Measurements from ENCODE around the gene HS6ST1.

DNA sequence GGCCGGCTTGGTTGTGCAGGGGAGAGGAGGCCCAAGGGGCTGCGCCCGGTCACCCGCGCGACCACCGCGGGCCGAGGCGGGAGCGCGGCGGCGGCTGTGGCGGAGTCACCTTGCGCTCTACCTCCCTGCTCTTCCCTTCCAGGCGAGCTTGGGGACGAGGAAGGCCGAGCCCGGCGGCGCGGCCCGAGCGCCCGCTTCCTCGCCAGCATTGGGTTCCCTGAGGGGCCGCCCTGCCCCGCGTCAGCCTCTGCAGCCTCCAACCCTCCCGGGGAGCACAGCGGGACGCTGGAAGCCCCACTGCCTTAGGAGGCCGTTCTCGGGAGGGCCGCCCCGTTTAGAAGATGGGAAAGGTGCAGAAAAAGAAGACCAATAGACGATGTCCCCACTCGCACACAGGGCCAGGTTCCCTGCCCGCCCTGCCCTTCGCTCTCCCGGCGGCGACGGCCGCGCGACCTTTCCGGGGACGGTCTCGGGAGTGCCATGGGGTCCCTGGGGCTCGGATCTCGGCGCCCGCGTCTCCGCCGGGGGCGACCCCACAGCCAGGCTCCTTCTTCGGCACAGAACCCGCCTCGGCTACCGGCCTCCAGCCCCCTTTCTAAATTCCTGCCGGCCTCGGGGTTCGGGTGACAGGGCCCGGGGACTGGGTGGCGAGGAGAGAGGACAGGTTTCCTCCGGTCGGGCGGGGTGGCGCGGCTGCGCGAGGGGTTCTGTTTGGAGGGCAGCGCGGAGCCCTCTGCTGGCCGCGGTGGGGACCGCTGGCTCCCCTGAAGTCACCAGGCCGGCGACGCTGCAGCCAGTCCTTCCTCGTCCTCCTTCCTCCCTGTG, 85.5 kb downstream of the HS6ST1 start:
- no peak for TF ChIP-seq BCL11A (tag by site-specific recombination; IDR thresholded peaks at IDR 0.05; ENCODE audit: low read depth)
- 0 out of 2 replicates have a peak, but pooled peaks have one; percentile 45 for TF ChIP-seq PATZ1 (tag by site-specific recombination; IDR thresholded peaks at IDR 0.05)
- peak; percentile 94 for TF ChIP-seq CTCF (tag by site-specific recombination; IDR thresholded peaks at IDR 0.05)
- peak; percentile 24; the same call in 1 of the 2 replicates for TF ChIP-seq ZBTB8A (tag by site-specific recombination; IDR thresholded peaks at IDR 0.05)
- no peak for TF ChIP-seq ZBTB7A (tag by site-specific recombination; IDR thresholded peaks at IDR 0.05; ENCODE audit: low read depth)
- TF ChIP-seq YY2 (tag by site-specific recombination; IDR thresholded peaks at IDR 0.05): no peak
- TF ChIP-seq ZNF37A (tag by site-specific recombination; IDR thresholded peaks at IDR 0.05): no peak
- TF ChIP-seq ZNF660 (tag by site-specific recombination; IDR thresholded peaks at IDR 0.05): 0 out of 2 replicates have a peak, but pooled peaks have one; percentile 29
- TF ChIP-seq ZNF202 (tag by site-specific recombination; IDR thresholded peaks at IDR 0.05; ENCODE audit: borderline replicate concordance): no peak
- TF ChIP-seq ZNF776 (tag by site-specific recombination; IDR thresholded peaks at IDR 0.05; ENCODE audit: borderline replicate concordance): no peak
- no peak for TF ChIP-seq GLI4 (tag by site-specific recombination; IDR thresholded peaks at IDR 0.05)
